HG02588 (cell line): ENCODE results near the gene FMN2.

ENCODE experiments used
- ATAC-seq: cut with Tn5 transposase; IDR thresholded peaks from one replicate; pipeline ENCODE4 v1.9.1; 2021; ENCODE audit warnings: mild to moderate bottlenecking, moderate library complexity; ENCODE audit not compliant: unreplicated experiment

FMN2 gene

GRCh38 chr1:240096974-240097373, 5.3 kb downstream of the FMN2 start:
- no peak for ATAC-seq

- no peak for ATAC-seq
These were observed 6.9 kb downstream of the FMN2 start for GRCh38 chr1:240098534-240098933.

- ATAC-seq = no peak
These were observed 7.6 kb downstream of the FMN2 start for GRCh38 chr1:240099329-240099728.

- no peak for ATAC-seq
These were observed 8.1 kb downstream of the FMN2 start for GRCh38 chr1:240099748-240100147.

- ATAC-seq = no peak
These were observed 8.8 kb downstream of the FMN2 start for GRCh38 chr1:240100371-240100934.

GRCh38 chr1:240101306-240101705, 9.6 kb downstream of the FMN2 start:
- ATAC-seq = no peak

- no peak for ATAC-seq
These were observed 10.1 kb downstream of the FMN2 start for GRCh38 chr1:240101737-240102136.

- no peak for ATAC-seq
These were observed 13.0 kb downstream of the FMN2 start for GRCh38 chr1:240104672-240105071.

- ATAC-seq = no peak
These were observed 15.5 kb downstream of the FMN2 start for GRCh38 chr1:240107058-240107684.

GRCh38 chr1:240109130-240109529, 17.4 kb downstream of the FMN2 start:
- ATAC-seq = no peak

- ATAC-seq = no peak
These were observed 18.4 kb downstream of the FMN2 start for GRCh38 chr1:240109920-240110636.

- no peak for ATAC-seq
These were observed 19.9 kb downstream of the FMN2 start for GRCh38 chr1:240111558-240111957.

- ATAC-seq = no peak
These were observed 22.5 kb downstream of the FMN2 start for GRCh38 chr1:240114222-240114621.

GRCh38 chr1:240115831-240116230, 24.1 kb downstream of the FMN2 start:
- no peak for ATAC-seq

- no peak for ATAC-seq
These were observed 25.4 kb downstream of the FMN2 start for GRCh38 chr1:240116831-240117769.

- ATAC-seq = no peak
These were observed 26.2 kb downstream of the FMN2 start for GRCh38 chr1:240117930-240118329.

- no peak for ATAC-seq
These were observed 31.2 kb downstream of the FMN2 start for GRCh38 chr1:240122639-240123613.

- ATAC-seq = no peak
These were observed 35.1 kb downstream of the FMN2 start for GRCh38 chr1:240126821-240127220.

GRCh38 chr1:240128366-240128765, 36.7 kb downstream of the FMN2 start:
- no peak for ATAC-seq

GRCh38 chr1:240134113-240134512, 42.4 kb downstream of the FMN2 start:
- ATAC-seq = no peak
